Measurements from ENCODE around the gene BFSP1. TPM values are rescaled to one million over a fixed set of nuclear protein-coding genes. Genes with fewer than 3 reads are reported as not detected.

The BFSP1 gene
- total and polyA plus RNA-seq, 2 donors from 2014 or later = 1.3 to 2.1 TPM

- no peak for TF ChIP-seq CTCF (IDR thresholded peaks at IDR 0.05; ENCODE audit: borderline replicate concordance, extremely low read depth, insufficient read depth)
- FAIRE-seq = no peak
- no peak for DNase-seq
- Histone ChIP-seq H3K27me3 (ENCODE audit: control insufficient read depth, insufficient read depth, low read length) (no peaks in the 10 kb centered on the region), H3K9ac (ENCODE audit: low read length in 3 of 3) (no peak overlapping the region), H3K9me3 (ENCODE audit: control insufficient read depth in 2 of 3, insufficient read depth in 1 of 3, low read length in 3 of 3) (no peaks in the 10 kb centered on the region), H3K27ac (ENCODE audit: low read depth in 2 of 2, low read length in 2 of 2) (no peak overlapping the region), H3K4me1 (ENCODE audit: control insufficient read depth in 2 of 3, insufficient read depth in 2 of 3, low read depth in 1 of 3, low read length in 3 of 3) (peaks cover 0 to 20% (median 8%) of the 10 kb centered on the region in 3 donors), H3K36me3 (ENCODE audit: control insufficient read depth in 2 of 3, insufficient read depth in 3 of 3, low read length in 3 of 3) (no peaks in the 10 kb centered on the region), H3K4me3 (ENCODE audit: low read length in 3 of 3) (no peak overlapping the region)
- intact Hi-C loops (cut with DNase I) = no loop called here
Observed at GRCh38 chr20:17542481-17542880, 11.3 kb upstream of the BFSP1 start.

GRCh38 chr20:17541996-17542395 is 10.8 kb upstream of the BFSP1 start:
- FAIRE-seq = no peak
- Histone ChIP-seq H3K27ac (ENCODE audit: low read depth in 2 of 2, low read length in 2 of 2) (no peak overlapping the region), H3K9ac (ENCODE audit: low read length in 3 of 3) (no peak overlapping the region), H3K27me3 (ENCODE audit: control insufficient read depth, insufficient read depth, low read length) (no peaks in the 10 kb centered on the region), H3K4me3 (ENCODE audit: low read length in 3 of 3) (no peak overlapping the region), H3K36me3 (ENCODE audit: control insufficient read depth in 2 of 3, insufficient read depth in 3 of 3, low read length in 3 of 3) (no peaks in the 10 kb centered on the region), H3K4me1 (ENCODE audit: control insufficient read depth in 2 of 3, insufficient read depth in 2 of 3, low read depth in 1 of 3, low read length in 3 of 3) (peaks cover 0 to 20% (median 8%) of the 10 kb centered on the region in 3 donors), H3K9me3 (ENCODE audit: control insufficient read depth in 2 of 3, insufficient read depth in 1 of 3, low read length in 3 of 3) (no peaks in the 10 kb centered on the region)
- TF ChIP-seq CTCF (IDR thresholded peaks at IDR 0.05; ENCODE audit: borderline replicate concordance, extremely low read depth, insufficient read depth) = no peak
- no peak for DNase-seq
- intact Hi-C loops (cut with DNase I) = no loop called here

GRCh38 chr20:17541596-17541995 is 10.4 kb upstream of the BFSP1 start:
- TF ChIP-seq CTCF (IDR thresholded peaks at IDR 0.05; ENCODE audit: borderline replicate concordance, extremely low read depth, insufficient read depth) = no peak
- intact Hi-C loops (cut with DNase I) = no loop called here
- Histone ChIP-seq H3K27me3 (ENCODE audit: control insufficient read depth, insufficient read depth, low read length) (no peaks in the 10 kb centered on the region), H3K9ac (ENCODE audit: low read length in 3 of 3) (no peak overlapping the region), H3K36me3 (ENCODE audit: control insufficient read depth in 2 of 3, insufficient read depth in 3 of 3, low read length in 3 of 3) (no peaks in the 10 kb centered on the region), H3K4me1 (ENCODE audit: control insufficient read depth in 2 of 3, insufficient read depth in 2 of 3, low read depth in 1 of 3, low read length in 3 of 3) (peaks cover 0 to 20% (median 8%) of the 10 kb centered on the region in 3 donors), H3K4me3 (ENCODE audit: low read length in 3 of 3) (no peak overlapping the region), H3K27ac (ENCODE audit: low read depth in 2 of 2, low read length in 2 of 2) (no peak overlapping the region), H3K9me3 (ENCODE audit: control insufficient read depth in 2 of 3, insufficient read depth in 1 of 3, low read length in 3 of 3) (no peaks in the 10 kb centered on the region)
- FAIRE-seq (no peak), DNase-seq (no peak)

GRCh38 chr20:17538517-17539170 is 7.5 kb upstream of the BFSP1 start:
- Histone ChIP-seq H3K9me3 (ENCODE audit: control insufficient read depth in 2 of 3, insufficient read depth in 1 of 3, low read length in 3 of 3) (no peaks in the 10 kb centered on the region), H3K27me3 (ENCODE audit: control insufficient read depth, insufficient read depth, low read length) (no peaks in the 10 kb centered on the region), H3K27ac (ENCODE audit: low read depth in 2 of 2, low read length in 2 of 2) (no peak overlapping the region), H3K4me3 (ENCODE audit: low read length in 3 of 3) (no peak overlapping the region), H3K36me3 (ENCODE audit: control insufficient read depth in 2 of 3, insufficient read depth in 3 of 3, low read length in 3 of 3) (no peaks in the 10 kb centered on the region), H3K9ac (ENCODE audit: low read length in 3 of 3) (no peak overlapping the region), H3K4me1 (ENCODE audit: control insufficient read depth in 2 of 3, insufficient read depth in 2 of 3, low read depth in 1 of 3, low read length in 3 of 3) (peaks cover 0 to 2% (median 0%) of the 10 kb centered on the region in 3 donors)
- intact Hi-C loops (cut with DNase I) = no loop called here
- no peak for FAIRE-seq
- DNase-seq = no peak
- no peak for TF ChIP-seq CTCF (IDR thresholded peaks at IDR 0.05; ENCODE audit: borderline replicate concordance, extremely low read depth, insufficient read depth)

All from kidney (tissue), 14 donors.